Measurements from ENCODE around the gene TPRKB. TPM values are rescaled to one million over a fixed set of nuclear protein-coding genes. Genes with fewer than 3 reads are reported as not detected.

The TPRKB gene
- total and polyA plus RNA-seq, 2 donors (not counting 1 experiment from before 2014, with no cell fraction given), result 24.3 to 31.2 TPM

DNA sequence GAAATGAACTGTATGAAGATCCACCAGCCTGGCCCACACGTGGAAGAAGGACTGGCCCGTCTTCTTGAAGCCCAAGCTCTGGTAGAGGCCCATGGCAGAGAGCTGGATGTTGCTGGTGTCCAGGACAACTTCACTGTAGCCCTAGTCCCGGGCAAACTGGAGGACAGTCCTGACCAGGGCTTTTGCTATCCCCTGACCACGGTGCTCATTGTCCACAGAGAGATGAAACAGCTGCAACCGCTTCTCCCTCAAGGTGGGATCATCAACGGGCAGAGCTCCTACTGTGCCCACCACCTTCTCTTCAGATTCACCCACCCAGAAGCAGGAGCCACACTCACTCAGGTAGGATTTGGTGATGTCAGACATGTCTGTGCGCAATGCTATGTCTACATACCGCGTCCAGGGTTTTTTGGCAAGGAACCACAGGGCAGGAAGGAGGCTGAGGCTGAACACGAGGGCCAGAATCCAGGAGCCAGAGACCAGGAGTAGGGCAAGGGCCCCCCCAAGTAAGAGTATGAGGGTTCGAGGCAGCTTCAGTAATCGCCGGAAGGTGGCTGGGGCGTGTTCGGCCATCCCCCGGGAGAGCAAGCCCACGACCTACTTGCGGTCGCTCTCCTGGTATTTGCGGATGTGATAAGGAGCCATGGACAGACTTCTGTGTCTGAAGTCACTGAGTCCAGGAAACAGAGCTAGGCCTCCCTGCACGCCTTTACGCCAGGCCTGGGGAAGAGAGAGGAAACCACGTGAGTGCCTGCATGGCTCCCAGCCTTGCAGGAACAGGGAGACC, 36.3 kb downstream of the TPRKB start:
- H3K27ac ChIP-seq (ENCODE audit: low read length in 2 of 2), result no peak overlapping the region
- H3K9me3 ChIP-seq (ENCODE audit: control extremely low read depth in 1 of 3, control insufficient read depth in 2 of 3, insufficient read depth in 1 of 3, low read length in 2 of 3), result peaks cover 0 to 12% (median 0%) of the 10 kb centered on the region in 3 donors
- H3K4me2 ChIP-seq (replicated peaks; ENCODE audit: low read depth, low read length, poor library complexity, severe bottlenecking), result no peak overlapping the region
- ChIA-PET POLR2A (no interaction called here), CTCF (no interaction called here)
- H3K9ac ChIP-seq (ENCODE audit: low read length), result no peak overlapping the region
- H3K9me3 Mint-ChIP-seq (ENCODE audit: insufficient read depth), result no peaks in the 10 kb centered on the region
- no peaks in the 10 kb centered on the region for H3K79me2 ChIP-seq (ENCODE audit: control insufficient read depth, insufficient read depth, low read length)
- no peak for TF ChIP-seq EZH2 (IDR thresholded peaks at IDR 0.05; ENCODE audit: borderline replicate concordance, insufficient read depth, low read depth, low read length, poor library complexity, severe bottlenecking)
- TF ChIP-seq, protein P1, sequence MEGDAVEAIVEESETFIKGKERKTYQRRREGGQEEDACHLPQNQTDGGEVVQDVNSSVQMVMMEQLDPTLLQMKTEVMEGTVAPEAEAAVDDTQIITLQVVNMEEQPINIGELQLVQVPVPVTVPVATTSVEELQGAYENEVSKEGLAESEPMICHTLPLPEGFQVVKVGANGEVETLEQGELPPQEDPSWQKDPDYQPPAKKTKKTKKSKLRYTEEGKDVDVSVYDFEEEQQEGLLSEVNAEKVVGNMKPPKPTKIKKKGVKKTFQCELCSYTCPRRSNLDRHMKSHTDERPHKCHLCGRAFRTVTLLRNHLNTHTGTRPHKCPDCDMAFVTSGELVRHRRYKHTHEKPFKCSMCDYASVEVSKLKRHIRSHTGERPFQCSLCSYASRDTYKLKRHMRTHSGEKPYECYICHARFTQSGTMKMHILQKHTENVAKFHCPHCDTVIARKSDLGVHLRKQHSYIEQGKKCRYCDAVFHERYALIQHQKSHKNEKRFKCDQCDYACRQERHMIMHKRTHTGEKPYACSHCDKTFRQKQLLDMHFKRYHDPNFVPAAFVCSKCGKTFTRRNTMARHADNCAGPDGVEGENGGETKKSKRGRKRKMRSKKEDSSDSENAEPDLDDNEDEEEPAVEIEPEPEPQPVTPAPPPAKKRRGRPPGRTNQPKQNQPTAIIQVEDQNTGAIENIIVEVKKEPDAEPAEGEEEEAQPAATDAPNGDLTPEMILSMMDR (IDR thresholded peaks at IDR 0.05), result no peak
- ATAC-seq (ENCODE audit: low read depth), result no peak
- no peaks in the 10 kb centered on the region for H3K4me1 Mint-ChIP-seq
- intact Hi-C loops (cut with micrococcal nuclease), result no loop called here
- no peak overlapping the region for H3K4me3 Mint-ChIP-seq
- H3K4me1 ChIP-seq (ENCODE audit: control insufficient read depth in 2 of 2, insufficient read depth in 2 of 2, low read length in 2 of 2), result no peaks in the 10 kb centered on the region
- no peak overlapping the region for H2AFZ ChIP-seq (ENCODE audit: insufficient read depth, low read depth, low read length, poor library complexity, severe bottlenecking)
- no peaks in the 10 kb centered on the region for H4K20me1 ChIP-seq (ENCODE audit: control insufficient read depth, insufficient read depth, low read length, poor library complexity, severe bottlenecking)
- peaks cover 55% of the 10 kb centered on the region for H3K27me3 Mint-ChIP-seq
- H3K27ac Mint-ChIP-seq, result no peak overlapping the region
- no peaks in the 10 kb centered on the region for H3K36me3 ChIP-seq (replicated peaks in 1 of 2; ENCODE audit: control extremely low read depth in 1 of 2, control insufficient read depth in 1 of 2, extremely low read depth in 1 of 2, insufficient read depth in 2 of 2, low read length in 1 of 2)
- peaks cover 0 to 21% (median 2%) of the 10 kb centered on the region in 4 experiments for H3K27me3 ChIP-seq (replicated peaks in 1 of 4; ENCODE audit: control extremely low read depth in 1 of 4, control insufficient read depth in 3 of 4, insufficient read depth in 4 of 4, low read length in 3 of 4)
- DNase-seq, result no peak
- H3K4me3 ChIP-seq (ENCODE audit: control extremely low read depth in 1 of 5, extremely low read depth in 1 of 5, insufficient read depth in 1 of 5, low read depth in 2 of 5, low read length in 4 of 5), result no peak overlapping the region
- 45% methylated on average over 18 of the region's 23 CpGs for WGBS (ENCODE audit: insufficient coverage)

DNA sequence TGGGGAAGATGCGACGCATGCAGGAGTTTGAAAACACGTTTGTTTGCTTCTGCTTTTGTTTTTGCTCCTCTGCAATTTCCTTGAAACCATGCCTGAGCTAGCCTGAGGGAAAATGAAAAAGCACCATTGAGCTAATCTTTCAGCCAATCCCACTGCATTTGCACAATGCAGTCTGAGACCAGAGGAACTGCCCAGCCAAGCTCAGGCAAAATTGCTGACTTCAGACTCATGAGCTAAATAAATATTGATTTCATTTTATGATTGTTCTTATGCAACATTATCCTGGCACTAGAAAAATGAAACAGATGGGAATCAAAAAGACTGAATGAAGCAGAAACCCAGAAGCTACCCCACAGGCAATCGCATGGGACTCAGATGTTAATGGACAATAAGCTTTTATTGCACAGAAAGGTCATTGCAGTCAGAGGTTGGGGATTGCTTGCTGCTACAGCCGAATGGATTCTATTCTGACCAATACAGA, 37.0 kb downstream of the TPRKB start:
- ChIA-PET POLR2A (no interaction called here), CTCF (no interaction called here)
- Histone ChIP-seq H3K9me3 (ENCODE audit: control extremely low read depth in 1 of 3, control insufficient read depth in 2 of 3, insufficient read depth in 1 of 3, low read length in 2 of 3) (peaks cover 0 to 12% (median 0%) of the 10 kb centered on the region in 3 donors), H3K79me2 (ENCODE audit: control insufficient read depth, insufficient read depth, low read length) (no peaks in the 10 kb centered on the region), H3K4me3 (ENCODE audit: control extremely low read depth in 1 of 5, extremely low read depth in 1 of 5, insufficient read depth in 1 of 5, low read depth in 2 of 5, low read length in 4 of 5) (no peak overlapping the region), H3K9ac (ENCODE audit: low read length) (no peak overlapping the region), H3K27ac (ENCODE audit: low read length in 2 of 2) (no peak overlapping the region), H4K20me1 (ENCODE audit: control insufficient read depth, insufficient read depth, low read length, poor library complexity, severe bottlenecking) (no peaks in the 10 kb centered on the region), H3K36me3 (replicated peaks in 1 of 2; ENCODE audit: control extremely low read depth in 1 of 2, control insufficient read depth in 1 of 2, extremely low read depth in 1 of 2, insufficient read depth in 2 of 2, low read length in 1 of 2) (no peaks in the 10 kb centered on the region), H3K4me2 (replicated peaks; ENCODE audit: low read depth, low read length, poor library complexity, severe bottlenecking) (no peak overlapping the region), H3K4me1 (ENCODE audit: control insufficient read depth in 2 of 2, insufficient read depth in 2 of 2, low read length in 2 of 2) (no peaks in the 10 kb centered on the region), H2AFZ (ENCODE audit: insufficient read depth, low read depth, low read length, poor library complexity, severe bottlenecking) (no peak overlapping the region), H3K27me3 (replicated peaks in 1 of 4; ENCODE audit: control extremely low read depth in 1 of 4, control insufficient read depth in 3 of 4, insufficient read depth in 4 of 4, low read length in 3 of 4) (peaks cover 0 to 19% (median 2%) of the 10 kb centered on the region in 4 experiments)
- Mint-ChIP-seq H3K4me1 (no peaks in the 10 kb centered on the region), H3K27me3 (peaks cover 49% of the 10 kb centered on the region), H3K27ac (no peak overlapping the region), H3K9me3 (ENCODE audit: insufficient read depth) (no peaks in the 10 kb centered on the region), H3K4me3 (no peak overlapping the region)
- DNase-seq, result no peak
- intact Hi-C loops (cut with micrococcal nuclease), result no loop called here
- ATAC-seq (ENCODE audit: low read depth), result no peak
- WGBS (ENCODE audit: insufficient coverage), result 58% methylated on average over 3 of the region's 5 CpGs
- TF ChIP-seq, protein P1 (IDR thresholded peaks at IDR 0.05), result no peak
- TF ChIP-seq EZH2 (IDR thresholded peaks at IDR 0.05; ENCODE audit: borderline replicate concordance, insufficient read depth, low read depth, low read length, poor library complexity, severe bottlenecking), result no peak
